ENCODE data around the gene PSME4.
"Not testable (repeated sequence)": the region's sequence is repeated elsewhere in the genome, so short reads cannot be mapped to it uniquely, and the experiment has no call there.

The PSME4 gene

GRCh38 chr2:53964987-53965687, 5.7 kb downstream of the PSME4 start:
- DNase-seq (ENCODE audit: low read depth) = no peak

- DNase-seq (ENCODE audit: low read depth) = no peak
Measured at GRCh38 chr2:53964257-53964952, 6.4 kb downstream of the PSME4 start.

GRCh38 chr2:53961478-53962216, 9.1 kb downstream of the PSME4 start:
- DNase-seq (ENCODE audit: low read depth) = not testable (repeated sequence)

- DNase-seq (ENCODE audit: low read depth) = no peak
Measured at GRCh38 chr2:53960476-53960875, 10.3 kb downstream of the PSME4 start.

GRCh38 chr2:53958443-53958842, 12.3 kb downstream of the PSME4 start:
- no peak for DNase-seq (ENCODE audit: low read depth)

GRCh38 chr2:53952519-53952918, 18.3 kb downstream of the PSME4 start:
- DNase-seq (ENCODE audit: low read depth) = no peak

- no peak for DNase-seq (ENCODE audit: low read depth)
Measured at GRCh38 chr2:53949457-53949856, 21.3 kb downstream of the PSME4 start.

- no peak for DNase-seq (ENCODE audit: low read depth)
Measured at GRCh38 chr2:53945538-53945937, 25.3 kb downstream of the PSME4 start.

- no peak for DNase-seq (ENCODE audit: low read depth)
Measured at GRCh38 chr2:53944542-53944941, 26.3 kb downstream of the PSME4 start.

- DNase-seq (ENCODE audit: low read depth) = no peak
Measured at GRCh38 chr2:53942280-53942679, 28.5 kb downstream of the PSME4 start.

GRCh38 chr2:53941749-53942148, 29.0 kb downstream of the PSME4 start:
- no peak for DNase-seq (ENCODE audit: low read depth)

- DNase-seq (ENCODE audit: low read depth) = no peak
Measured at GRCh38 chr2:53939656-53940055, 31.1 kb downstream of the PSME4 start.

GRCh38 chr2:53938904-53939303, 31.9 kb downstream of the PSME4 start:
- DNase-seq (ENCODE audit: low read depth) = no peak

GRCh38 chr2:53933329-53933728, 37.5 kb downstream of the PSME4 start:
- DNase-seq (ENCODE audit: low read depth) = no peak

- DNase-seq (ENCODE audit: low read depth) = not testable (repeated sequence)
Measured at GRCh38 chr2:53926321-53926720, 44.5 kb downstream of the PSME4 start.

- no peak for DNase-seq (ENCODE audit: low read depth)
Measured at GRCh38 chr2:53913721-53914120, 57.1 kb downstream of the PSME4 start.

GRCh38 chr2:53911434-53912189, 59.2 kb downstream of the PSME4 start:
- DNase-seq (ENCODE audit: low read depth) = no peak

- no peak for DNase-seq (ENCODE audit: low read depth)
Measured at GRCh38 chr2:53907582-53907981, 63.2 kb downstream of the PSME4 start.

GRCh38 chr2:53905396-53905795, 65.4 kb downstream of the PSME4 start:
- DNase-seq (ENCODE audit: low read depth) = no peak

GRCh38 chr2:53903011-53903410, 67.8 kb downstream of the PSME4 start:
- no peak for DNase-seq (ENCODE audit: low read depth)

GRCh38 chr2:53901192-53901591, 69.6 kb downstream of the PSME4 start:
- no peak for DNase-seq (ENCODE audit: low read depth)

- DNase-seq (ENCODE audit: low read depth) = no peak
Measured at GRCh38 chr2:53896864-53897263, 73.9 kb downstream of the PSME4 start.
